ENCODE measurements around the gene CAMTA1. TPM values are rescaled to one million over a fixed set of nuclear protein-coding genes. Genes with fewer than 3 reads are reported as not detected.
A peak's percentile ranks its signal among the peaks of the same experiment; 100 is the strongest.
"Not testable (repeated sequence)": the region's sequence is repeated elsewhere in the genome, so short reads cannot be mapped to it uniquely, and the experiment has no call there.

Gene CAMTA1
- total RNA-seq, 1 experiment from 2014 or later, result 102 TPM

DNA sequence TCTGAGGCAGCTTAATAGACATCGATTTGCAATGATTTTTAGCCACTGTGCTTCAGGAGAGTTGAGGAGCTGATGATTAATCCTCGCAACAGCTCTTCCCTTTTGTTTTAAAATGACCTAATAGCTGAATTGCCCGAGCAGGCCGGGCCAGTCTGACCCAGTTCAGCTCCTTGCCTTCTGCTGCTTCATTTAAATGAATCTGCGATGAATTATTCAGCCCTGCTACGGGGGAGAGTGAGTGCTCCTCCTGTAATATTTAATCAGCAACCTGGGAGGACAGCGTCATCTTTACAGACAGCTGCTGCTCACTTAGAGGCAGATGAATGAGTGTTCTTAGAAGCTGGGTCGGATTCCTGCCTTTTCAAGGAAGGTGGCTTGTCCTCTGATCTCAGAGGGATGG, 325.1 kb downstream of the CAMTA1 start:
- in situ Hi-C loops (cut with HindIII; ENCODE audit: low pct_unique_long_range_greater_than_20kb, low sequenced_read_pairs), result no loop called here
- DNase-seq (ENCODE audit: low read depth), result no peak

DNA sequence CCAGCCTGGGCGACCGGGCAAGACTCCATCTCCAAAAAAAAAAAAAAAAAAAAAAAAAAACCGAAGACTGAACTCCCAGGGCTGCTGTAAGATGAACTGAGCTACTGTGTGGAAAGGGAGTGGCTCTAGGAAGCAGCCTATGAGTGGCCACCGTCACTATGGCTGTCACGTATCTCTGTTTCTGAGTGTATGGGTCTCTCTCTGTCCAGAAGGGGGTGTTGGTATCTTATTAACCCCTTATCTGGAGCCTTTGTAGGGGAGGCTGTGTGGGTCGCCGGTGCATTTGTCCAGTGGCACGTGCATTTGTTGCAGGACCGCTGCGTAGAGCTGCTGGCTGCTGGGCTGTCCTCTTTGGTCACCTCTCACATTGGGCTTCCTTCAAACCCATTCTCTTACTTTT, 326.6 kb downstream of the CAMTA1 start:
- no peak for DNase-seq (ENCODE audit: low read depth)
- in situ Hi-C loops (cut with HindIII; ENCODE audit: low pct_unique_long_range_greater_than_20kb, low sequenced_read_pairs), result no loop called here

DNA sequence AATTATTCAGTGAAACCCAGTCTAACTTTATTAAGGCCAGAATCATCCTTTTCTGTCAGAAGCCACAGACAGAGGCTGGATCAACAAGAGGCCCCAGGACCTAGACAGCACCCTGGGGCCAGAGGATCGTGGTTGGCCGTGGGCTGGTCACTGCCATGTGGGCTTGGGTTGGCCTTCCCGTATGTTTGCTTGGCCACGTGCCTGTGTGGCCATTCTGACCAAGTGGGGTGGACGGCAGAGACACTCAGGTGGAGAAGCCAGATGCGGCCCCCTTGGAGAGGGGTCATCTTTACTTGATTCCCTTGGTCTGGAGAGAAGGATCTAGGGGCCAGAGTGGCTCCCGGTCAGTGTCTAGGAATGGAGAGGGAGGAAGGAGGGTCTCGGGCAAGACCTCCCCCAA, 327.9 kb downstream of the CAMTA1 start:
- in situ Hi-C loops (cut with HindIII; ENCODE audit: low pct_unique_long_range_greater_than_20kb, low sequenced_read_pairs), result no loop called here

DNA sequence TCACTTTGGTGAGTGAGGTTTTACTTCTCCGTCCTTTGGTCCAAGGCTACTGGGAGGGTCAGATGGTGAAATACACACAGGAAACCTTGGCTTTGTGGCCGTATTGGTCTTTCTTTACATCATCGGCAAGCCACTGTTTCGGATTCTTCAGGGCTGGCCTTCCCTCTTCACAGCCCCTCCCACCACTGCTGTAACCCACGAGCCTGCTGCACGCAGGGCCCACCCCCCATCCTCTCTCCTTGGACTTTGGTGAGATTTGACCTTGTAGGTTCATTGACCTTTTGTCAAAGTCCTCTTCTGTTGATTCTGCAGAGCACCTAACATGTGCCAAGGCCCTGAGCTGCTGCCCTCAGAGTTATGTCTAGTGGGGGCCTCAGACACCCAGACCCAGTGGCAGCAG, 328.6 kb downstream of the CAMTA1 start:
- DNase-seq (ENCODE audit: low read depth), result no peak
- in situ Hi-C loops (cut with HindIII; ENCODE audit: low pct_unique_long_range_greater_than_20kb, low sequenced_read_pairs), result no loop called here

More for the DNA sequence above, 327.9 kb downstream of the CAMTA1 start:
- no peak for DNase-seq (ENCODE audit: low read depth)

DNA sequence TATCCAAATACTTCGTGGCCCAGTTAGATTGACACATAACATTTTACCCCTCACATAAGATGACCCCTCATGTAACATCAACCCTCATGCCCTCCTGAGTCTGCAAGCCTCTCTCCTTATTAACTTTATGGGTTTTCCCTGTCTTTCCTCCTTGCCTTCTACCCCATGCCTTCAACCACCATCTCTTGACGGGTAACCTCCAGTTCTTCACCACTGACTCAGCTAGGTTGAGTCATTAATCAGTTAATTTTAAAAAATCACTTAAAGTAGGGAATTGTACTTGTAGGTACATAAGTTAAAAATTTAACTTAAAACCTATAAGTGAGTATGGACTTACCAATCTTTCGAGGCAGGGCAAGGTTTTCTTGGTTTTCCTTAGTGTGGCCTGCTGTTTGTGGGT, 330.7 kb downstream of the CAMTA1 start:
- in situ Hi-C loops (cut with HindIII; ENCODE audit: low pct_unique_long_range_greater_than_20kb, low sequenced_read_pairs), result no loop called here
- no peak for DNase-seq (ENCODE audit: low read depth)

DNA sequence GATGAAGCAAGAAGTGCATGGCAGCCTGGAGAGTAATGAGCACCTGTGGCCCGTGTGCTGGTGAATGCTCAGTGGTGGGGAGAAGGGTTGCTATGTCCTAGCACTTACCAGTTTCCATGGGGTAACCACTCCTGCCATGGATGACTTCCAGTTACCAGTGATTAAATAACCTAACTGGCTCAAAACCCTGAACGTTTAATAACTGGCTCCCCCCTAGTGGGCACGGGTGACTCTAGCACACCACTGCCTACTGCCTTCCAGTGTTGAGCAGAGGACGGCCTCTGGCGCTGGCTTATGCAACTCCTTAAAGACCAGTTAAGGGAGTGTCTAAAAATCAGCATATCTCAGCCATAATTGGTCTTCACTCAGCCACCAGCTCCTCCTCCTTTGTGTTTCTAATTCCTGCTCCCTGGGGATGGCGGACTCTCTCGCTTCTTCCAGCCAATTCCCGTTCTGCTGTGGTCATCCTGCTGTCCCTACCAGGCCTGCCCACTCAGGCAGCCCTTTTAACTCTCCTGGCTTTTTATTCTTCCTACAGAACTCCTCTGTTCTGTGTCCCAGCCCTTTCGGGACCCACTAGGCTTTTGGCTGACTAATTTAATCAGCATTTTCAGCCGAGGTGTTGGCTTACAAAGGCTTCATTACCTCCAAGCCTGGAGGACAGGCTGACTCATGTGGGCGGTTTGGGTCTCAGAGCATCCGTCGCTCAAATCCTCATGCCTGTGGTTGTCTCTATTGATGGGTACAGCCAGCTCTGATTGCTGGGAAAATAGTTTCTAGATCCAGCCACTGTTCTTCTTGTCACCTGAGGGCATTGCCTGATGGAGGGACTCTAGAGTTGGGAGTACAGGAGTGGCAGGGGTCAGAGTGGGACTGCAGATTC, 332.4 kb downstream of the CAMTA1 start:
- in situ Hi-C loops (cut with HindIII; ENCODE audit: low pct_unique_long_range_greater_than_20kb, low sequenced_read_pairs), result no loop called here
- DNase-seq (ENCODE audit: low read depth), result peak; percentile 93

DNA sequence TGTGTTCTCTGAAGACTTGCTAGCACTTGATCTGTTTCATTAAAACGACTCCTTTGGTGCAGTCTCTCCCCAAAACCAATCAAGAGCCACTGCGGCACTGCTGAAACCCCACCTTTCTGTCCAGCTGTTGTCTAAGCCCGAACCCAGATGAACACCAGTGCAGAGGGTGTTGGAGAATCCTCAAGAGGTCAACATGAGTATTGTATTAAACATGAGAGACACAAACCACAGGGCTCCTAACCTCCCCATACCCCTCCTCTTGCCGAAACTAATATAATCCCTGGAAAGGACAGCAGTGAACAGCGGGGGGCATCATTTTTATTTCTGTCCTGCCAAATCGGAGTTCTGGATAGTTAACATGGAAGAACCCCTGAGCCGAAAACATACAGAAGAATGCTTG, 333.9 kb downstream of the CAMTA1 start:
- DNase-seq (ENCODE audit: low read depth), result no peak
- in situ Hi-C loops (cut with HindIII; ENCODE audit: low pct_unique_long_range_greater_than_20kb, low sequenced_read_pairs), result no loop called here

DNA sequence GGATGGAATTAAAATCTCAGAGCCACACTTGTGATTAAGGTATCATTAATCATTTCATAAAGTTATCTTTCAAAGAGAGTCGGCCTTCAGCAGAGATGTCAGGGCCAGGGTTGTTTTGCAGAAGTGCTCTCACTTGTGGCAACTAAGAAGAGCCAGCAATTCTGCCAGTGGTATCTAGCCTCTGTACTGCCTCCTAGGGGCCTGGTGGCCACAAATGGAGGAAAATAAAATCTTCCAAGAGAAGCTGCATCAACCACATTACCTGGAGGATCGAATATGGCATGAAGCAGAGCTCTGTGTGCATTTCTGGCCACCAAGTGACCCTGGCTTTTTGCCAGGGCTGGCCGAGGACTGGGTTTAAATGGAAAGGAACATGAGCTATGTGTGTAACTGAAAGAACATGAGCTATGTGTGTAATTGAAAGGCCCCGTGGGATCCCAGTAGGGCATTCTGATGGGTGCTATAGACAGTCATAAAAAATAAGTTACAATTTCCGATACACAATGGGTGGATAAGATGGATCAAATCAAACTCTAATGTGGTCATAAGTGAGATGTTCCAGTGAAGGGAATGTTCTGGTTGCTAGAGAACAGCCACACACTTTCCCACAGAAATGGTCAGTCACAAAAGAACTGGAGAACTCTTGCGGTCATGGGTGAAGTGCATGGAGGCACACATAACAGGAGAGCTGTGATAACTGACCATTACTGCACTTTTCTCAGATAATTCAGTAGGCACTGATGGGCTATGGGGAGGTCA, 335.8 kb downstream of the CAMTA1 start:
- in situ Hi-C loops (cut with HindIII; ENCODE audit: low pct_unique_long_range_greater_than_20kb, low sequenced_read_pairs), result no loop called here
- DNase-seq (ENCODE audit: low read depth), result no peak

DNA sequence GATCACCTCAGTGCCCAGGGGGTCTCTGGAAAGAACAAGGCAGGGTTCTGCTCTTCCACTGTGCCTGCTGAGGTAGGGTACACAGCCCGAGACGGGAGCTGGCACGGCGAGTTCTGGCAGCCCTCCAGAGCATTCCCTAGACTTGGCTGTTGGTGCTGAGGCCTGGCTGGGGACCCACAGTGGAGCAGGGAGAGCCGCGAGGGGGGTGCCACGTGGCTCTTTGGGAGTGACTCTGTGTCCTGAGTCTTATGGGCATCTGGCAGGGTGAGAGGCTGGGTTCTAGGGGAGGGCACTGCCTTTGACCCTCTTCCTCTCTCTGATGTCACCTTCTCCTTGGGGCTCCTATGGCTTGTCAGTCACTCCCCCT, 336.4 kb downstream of the CAMTA1 start:
- in situ Hi-C loops (cut with HindIII; ENCODE audit: low pct_unique_long_range_greater_than_20kb, low sequenced_read_pairs), result no loop called here
- DNase-seq (ENCODE audit: low read depth), result no peak

DNA sequence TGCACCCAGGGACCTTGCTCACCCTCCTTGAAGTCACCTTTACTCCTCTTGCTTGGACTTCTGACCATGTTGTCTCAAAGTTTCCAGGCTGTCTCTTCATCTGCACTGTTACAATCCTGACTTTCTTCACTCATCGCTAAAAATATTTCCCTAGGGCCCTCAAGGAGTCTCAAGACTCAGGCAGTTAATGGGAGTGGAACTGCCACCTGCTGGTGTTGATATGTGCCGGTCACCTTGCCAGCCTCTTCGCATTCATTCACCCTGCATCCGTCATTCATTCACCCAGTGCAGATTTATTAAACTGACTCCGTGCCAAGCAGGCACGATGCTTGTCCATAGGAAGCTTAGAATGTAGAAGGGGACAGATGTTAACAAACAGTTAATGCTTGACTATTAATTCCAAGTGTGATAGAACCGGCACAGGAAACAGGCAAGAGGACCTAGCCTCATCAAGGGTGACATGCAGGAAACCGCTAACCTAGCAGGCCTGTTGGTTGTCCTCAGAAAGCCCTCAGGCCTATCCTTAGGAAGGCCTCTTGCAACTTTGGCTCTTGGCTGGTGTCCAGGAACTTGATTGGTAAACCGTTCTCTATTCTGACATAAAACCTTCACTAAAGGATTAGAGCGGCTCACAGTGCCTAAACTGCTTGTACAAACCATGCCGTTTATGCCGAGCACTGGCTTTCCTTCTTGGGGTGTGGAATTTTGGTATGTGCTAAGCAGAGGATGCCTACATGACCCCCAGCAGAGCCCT, 342.2 kb downstream of the CAMTA1 start:
- DNase-seq (ENCODE audit: low read depth), result no peak
- in situ Hi-C loops (cut with HindIII; ENCODE audit: low pct_unique_long_range_greater_than_20kb, low sequenced_read_pairs), result no loop called here

DNA sequence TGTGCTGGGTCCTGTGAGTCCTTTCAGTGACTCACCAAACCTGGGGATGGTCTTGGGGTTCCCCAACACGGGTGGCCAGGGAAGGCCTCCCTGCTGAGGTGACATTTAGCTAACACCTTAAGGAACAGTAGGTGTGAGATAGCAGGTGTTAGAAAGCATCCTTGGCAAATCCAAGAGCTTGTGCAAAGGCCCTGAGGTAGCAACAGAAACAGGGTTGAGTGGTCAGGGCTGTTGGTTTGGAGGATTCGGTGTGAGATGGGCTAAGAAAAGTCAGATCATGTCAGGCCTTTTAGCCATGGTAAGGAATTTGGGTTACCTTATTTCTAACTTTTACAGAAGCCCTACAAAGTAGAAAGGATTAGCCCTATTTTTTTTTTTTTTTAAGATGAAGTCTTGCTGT, 343.0 kb downstream of the CAMTA1 start:
- in situ Hi-C loops (cut with HindIII; ENCODE audit: low pct_unique_long_range_greater_than_20kb, low sequenced_read_pairs), result no loop called here
- no peak for DNase-seq (ENCODE audit: low read depth)

DNA sequence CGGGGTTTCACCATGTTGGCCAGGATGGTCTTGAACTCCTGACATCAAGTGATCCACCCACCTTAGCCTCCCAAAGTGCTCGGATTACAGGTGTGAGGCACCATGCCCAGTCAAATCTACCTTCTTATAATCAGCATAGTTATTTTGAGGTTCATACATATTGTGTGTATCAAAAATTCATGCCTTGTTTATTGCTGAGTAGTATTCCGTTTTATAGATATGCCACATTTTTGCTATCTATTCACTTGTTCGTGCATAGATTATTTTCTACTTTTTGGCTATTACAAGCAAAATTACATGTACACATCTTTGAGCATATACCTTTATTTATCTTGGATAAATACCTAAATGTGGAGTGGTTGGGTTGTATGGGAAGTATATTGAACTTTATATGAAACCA, 344.9 kb downstream of the CAMTA1 start:
- DNase-seq (ENCODE audit: low read depth), result no peak
- in situ Hi-C loops (cut with HindIII; ENCODE audit: low pct_unique_long_range_greater_than_20kb, low sequenced_read_pairs), result no loop called here

DNA sequence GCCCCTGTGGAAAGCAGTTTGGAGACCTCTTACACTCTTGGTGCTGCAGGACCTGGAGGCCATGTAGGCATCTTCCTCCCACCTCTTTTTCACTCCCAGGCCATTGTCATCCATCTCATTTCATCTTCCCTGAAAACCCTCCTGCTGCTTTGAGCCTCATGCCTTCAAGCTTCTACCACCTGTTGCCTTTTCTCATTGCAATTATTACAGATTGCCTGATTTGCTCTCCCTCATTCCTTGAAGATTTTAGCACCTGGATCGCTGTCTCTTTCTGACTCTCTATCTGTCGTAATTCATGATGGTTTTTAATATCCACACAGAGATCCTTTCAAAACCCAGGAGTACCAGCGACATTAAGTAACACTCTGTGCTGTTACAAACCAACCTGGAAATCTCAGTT, 350.2 kb downstream of the CAMTA1 start:
- no peak for DNase-seq (ENCODE audit: low read depth)
- in situ Hi-C loops (cut with HindIII; ENCODE audit: low pct_unique_long_range_greater_than_20kb, low sequenced_read_pairs), result no loop called here

DNA sequence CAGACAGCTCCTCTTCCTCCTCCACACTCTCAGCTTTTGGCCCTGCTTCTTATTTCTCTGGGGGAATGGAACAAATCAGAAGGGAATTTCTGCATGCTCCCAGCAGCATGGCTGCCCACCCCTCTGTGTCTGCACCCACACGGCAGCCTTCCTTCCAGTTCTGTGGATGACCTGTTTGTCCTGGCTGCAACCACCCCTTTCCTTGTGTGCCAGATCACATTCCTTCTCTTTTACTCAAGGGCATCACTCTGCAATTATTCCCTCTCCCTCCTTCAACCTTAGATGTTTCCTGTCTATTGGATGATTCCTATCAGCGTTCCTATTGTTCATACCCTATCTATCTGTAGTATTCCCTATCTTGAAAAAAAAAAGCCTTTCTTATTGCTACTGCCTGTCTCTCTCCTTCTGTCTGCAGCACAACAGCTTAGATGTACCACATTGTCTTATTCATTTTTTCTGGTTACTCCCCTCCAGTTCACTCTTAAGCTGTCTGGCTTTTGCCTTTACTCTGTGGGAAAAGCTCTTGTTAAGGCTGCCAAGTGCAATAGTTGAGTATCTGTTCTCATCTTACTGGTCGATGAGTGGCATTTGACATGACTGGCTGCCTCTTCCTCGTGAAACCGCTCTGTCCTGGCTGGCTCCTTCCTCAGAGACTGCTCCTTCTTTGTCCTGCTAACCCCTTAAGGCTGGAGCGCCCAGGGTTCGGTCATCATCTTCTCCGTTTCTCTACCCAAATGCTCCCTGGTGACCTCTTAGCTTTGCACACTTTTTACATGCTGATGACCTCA, 351.1 kb downstream of the CAMTA1 start:
- no peak for DNase-seq (ENCODE audit: low read depth)
- in situ Hi-C loops (cut with HindIII; ENCODE audit: low pct_unique_long_range_greater_than_20kb, low sequenced_read_pairs), result no loop called here

DNA sequence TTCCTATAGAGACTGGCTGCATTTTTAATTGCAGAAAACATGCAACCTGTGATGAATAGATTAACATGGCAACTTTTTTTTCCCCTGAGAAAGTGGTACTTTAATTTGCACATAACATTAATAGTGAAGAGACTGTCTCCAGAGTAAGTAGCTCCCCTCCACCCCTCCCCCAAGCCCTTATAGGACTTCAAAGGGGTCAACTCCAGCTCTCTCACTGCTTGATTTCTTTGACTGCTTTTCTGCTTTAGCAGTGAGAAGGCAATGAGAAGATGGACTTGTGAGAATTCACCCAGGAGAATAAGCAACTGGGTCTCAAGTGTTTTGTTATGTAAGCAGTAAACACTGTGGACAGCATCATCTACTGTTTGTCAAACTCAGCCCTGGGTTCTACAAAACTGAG, 355.0 kb downstream of the CAMTA1 start:
- no peak for DNase-seq (ENCODE audit: low read depth)
- in situ Hi-C loops (cut with HindIII; ENCODE audit: low pct_unique_long_range_greater_than_20kb, low sequenced_read_pairs), result no loop called here

DNA sequence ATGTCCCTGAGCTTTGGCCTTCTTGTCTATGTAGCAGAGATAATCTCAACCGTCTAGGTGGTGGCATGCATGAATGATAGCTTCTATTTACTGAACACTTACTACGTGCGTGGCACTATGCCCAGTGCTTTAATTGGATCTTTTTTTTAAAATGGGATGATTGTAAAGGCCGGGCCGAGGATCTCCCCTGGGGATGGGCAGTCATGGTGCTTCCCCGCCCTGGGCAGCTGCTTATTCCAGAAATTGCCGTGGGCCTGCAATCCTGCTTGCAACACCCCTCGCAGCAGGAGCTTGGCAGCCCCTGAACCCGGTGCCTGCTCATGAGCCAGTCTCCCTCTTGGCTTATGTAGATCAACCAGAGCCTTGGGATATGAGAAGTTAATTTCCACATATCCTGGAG, 360.7 kb downstream of the CAMTA1 start:
- DNase-seq (ENCODE audit: low read depth), result no peak

DNA sequence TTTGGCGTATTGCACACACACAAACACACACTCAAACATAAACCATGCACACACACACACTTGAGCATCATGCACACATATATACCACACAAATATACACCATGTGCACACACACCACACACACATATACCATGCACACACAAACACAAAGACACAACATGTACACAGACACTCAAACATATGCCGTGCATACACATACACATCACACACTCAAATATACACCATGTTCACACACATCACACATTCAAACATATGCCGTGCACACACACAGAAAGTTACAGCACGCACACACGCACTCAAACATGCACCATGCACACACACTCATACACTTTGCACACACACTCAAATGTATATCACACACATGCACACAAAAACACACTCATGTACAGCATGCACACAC, 361.5 kb downstream of the CAMTA1 start:
- in situ Hi-C loops (cut with HindIII; ENCODE audit: low pct_unique_long_range_greater_than_20kb, low sequenced_read_pairs), result no loop called here
- no peak for DNase-seq (ENCODE audit: low read depth)

More for the DNA sequence above, 360.7 kb downstream of the CAMTA1 start:
- in situ Hi-C loops (cut with HindIII; ENCODE audit: low pct_unique_long_range_greater_than_20kb, low sequenced_read_pairs), result no loop called here

DNA sequence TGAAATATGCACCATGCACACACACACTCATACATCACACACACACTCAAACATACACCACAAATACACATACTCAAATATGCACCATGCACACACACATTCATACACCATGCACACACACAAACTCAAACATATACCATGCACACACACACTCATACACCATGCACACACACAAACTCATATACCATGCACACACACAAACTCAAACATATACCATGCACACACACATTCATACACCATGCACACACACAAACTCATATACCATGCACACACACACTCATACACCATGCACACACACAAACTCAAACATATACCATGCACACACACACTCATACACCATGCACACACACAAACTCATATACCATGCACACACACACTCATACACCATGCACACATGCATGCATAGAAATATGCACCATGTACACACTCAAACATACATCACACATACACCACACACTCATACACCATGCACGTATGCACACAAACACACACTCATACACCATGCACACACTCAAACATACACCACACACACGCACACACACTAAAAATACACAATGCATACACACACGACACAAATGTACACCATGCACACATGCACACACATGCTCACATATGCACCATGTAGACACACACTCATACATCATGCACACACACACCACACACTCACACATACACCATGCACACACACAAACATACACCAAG, 362.5 kb downstream of the CAMTA1 start:
- DNase-seq (ENCODE audit: low read depth); in situ Hi-C loops (cut with HindIII; ENCODE audit: low pct_unique_long_range_greater_than_20kb, low sequenced_read_pairs): not testable (repeated sequence)

All from Caki2 (cell line).